Chondrocyte (in vitro differentiated cells): ENCODE results near the gene LTB4R2. TPM values are rescaled to one million over a fixed set of nuclear protein-coding genes. Genes with fewer than 3 reads are reported as not detected.

ENCODE experiments used
- DNase-seq: peaks from one replicate; pipeline ENCODE4 v3.0.0; 2021; ENCODE audit warnings: mixed read lengths, low spot score
- H3K27ac Mint-ChIP-seq: one replicate; pipeline ENCODE4 v1.8.0; 2021; ENCODE audit warnings: mild to moderate bottlenecking, moderate library complexity, mixed read lengths; ENCODE audit not compliant: unreplicated experiment
- H3K27me3 Mint-ChIP-seq: 2 replicates; pipeline ENCODE4 v1.8.0; 2021; ENCODE audit warnings: low read depth, mixed read lengths
- H3K36me3 Mint-ChIP-seq: 2 replicates; pipeline ENCODE4 v1.8.0; 2021; ENCODE audit warnings: low read depth, mixed read lengths
- H3K4me1 Mint-ChIP-seq: 2 replicates; pipeline ENCODE4 v1.8.0; 2021; ENCODE audit warnings: low read depth, mild to moderate bottlenecking, mixed read lengths
- H3K4me3 Mint-ChIP-seq: one replicate; pipeline ENCODE4 v1.8.0; 2021; ENCODE audit warnings: mild to moderate bottlenecking, moderate library complexity, mixed read lengths; ENCODE audit not compliant: unreplicated experiment
- H3K9me3 Mint-ChIP-seq: 2 replicates; pipeline ENCODE4 v1.8.0; 2021; ENCODE audit warnings: low read depth, mixed read lengths
- total RNA-seq: library from RNA; stranded (reverse); gene quantifications from 3 replicates; pipeline ENCODE4 v1.2.1, GENCODE V29; 2021
- TF ChIP-seq, protein P1 (sequence below): fragments of 200-600 bp; sonication (generic); IDR thresholded peaks from 2 replicates; pipeline ENCODE4 v1.5.0; 2021; ENCODE audit warnings: antibody characterized with exemption, mild to moderate bottlenecking, moderate library complexity

The LTB4R2 gene
- total RNA-seq, 1 donor from 2014 or later = 9.1 TPM

DNA sequence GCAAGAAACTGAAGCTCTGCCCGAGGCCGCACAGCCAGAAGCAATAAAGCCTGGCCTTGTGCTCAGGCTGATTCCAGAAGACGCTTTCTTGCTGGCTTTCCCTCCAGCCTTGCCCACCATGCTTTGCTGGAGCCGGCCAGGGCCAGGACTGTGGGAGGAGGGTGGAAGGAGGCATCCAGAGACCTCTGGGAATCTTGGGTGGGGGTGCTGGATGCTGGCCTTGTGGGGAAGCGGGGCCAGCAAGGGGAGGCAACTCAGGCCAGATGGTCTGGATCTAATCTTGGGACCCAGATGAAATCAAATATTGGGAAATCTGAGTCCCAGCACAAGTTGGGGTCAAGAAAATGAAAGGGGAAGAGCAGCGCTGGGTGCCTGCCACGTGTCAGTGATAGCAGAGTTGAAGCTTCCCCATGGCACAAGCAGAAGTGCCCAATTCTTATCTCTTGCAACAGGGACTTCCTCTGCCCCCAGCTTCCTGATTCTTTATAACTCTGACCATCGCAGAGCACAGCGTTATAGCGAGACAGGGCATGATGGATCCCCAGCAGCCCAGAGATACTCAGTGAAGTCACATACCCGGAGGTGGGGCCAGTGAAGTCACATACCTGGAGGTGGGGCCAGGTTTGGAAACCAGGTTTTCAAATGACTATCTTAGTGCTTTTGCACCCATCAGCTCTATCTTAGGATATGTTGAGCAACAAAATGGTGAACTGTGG lies 32.2 kb upstream of the LTB4R2 start:
- peak; percentile 20 for DNase-seq
- no peaks in the 10 kb centered on the region for H3K36me3 Mint-ChIP-seq
- no peaks in the 10 kb centered on the region for H3K27me3 Mint-ChIP-seq
- TF ChIP-seq, protein P1, sequence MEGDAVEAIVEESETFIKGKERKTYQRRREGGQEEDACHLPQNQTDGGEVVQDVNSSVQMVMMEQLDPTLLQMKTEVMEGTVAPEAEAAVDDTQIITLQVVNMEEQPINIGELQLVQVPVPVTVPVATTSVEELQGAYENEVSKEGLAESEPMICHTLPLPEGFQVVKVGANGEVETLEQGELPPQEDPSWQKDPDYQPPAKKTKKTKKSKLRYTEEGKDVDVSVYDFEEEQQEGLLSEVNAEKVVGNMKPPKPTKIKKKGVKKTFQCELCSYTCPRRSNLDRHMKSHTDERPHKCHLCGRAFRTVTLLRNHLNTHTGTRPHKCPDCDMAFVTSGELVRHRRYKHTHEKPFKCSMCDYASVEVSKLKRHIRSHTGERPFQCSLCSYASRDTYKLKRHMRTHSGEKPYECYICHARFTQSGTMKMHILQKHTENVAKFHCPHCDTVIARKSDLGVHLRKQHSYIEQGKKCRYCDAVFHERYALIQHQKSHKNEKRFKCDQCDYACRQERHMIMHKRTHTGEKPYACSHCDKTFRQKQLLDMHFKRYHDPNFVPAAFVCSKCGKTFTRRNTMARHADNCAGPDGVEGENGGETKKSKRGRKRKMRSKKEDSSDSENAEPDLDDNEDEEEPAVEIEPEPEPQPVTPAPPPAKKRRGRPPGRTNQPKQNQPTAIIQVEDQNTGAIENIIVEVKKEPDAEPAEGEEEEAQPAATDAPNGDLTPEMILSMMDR = no peak
- no peaks in the 10 kb centered on the region for H3K9me3 Mint-ChIP-seq
- no peaks in the 10 kb centered on the region for H3K4me1 Mint-ChIP-seq
- H3K4me3 Mint-ChIP-seq = no peak overlapping the region
- no peak overlapping the region for H3K27ac Mint-ChIP-seq

GRCh38 chr14:24278424-24278823 lies 31.5 kb upstream of the LTB4R2 start:
- no peaks in the 10 kb centered on the region for H3K27me3 Mint-ChIP-seq
- H3K36me3 Mint-ChIP-seq = no peaks in the 10 kb centered on the region
- DNase-seq = peak; percentile 1
- TF ChIP-seq, protein P1 = no peak
- H3K27ac Mint-ChIP-seq = no peak overlapping the region
- H3K4me3 Mint-ChIP-seq = no peak overlapping the region
- H3K9me3 Mint-ChIP-seq = no peaks in the 10 kb centered on the region
- H3K4me1 Mint-ChIP-seq = peaks cover 2% of the 10 kb centered on the region

DNA sequence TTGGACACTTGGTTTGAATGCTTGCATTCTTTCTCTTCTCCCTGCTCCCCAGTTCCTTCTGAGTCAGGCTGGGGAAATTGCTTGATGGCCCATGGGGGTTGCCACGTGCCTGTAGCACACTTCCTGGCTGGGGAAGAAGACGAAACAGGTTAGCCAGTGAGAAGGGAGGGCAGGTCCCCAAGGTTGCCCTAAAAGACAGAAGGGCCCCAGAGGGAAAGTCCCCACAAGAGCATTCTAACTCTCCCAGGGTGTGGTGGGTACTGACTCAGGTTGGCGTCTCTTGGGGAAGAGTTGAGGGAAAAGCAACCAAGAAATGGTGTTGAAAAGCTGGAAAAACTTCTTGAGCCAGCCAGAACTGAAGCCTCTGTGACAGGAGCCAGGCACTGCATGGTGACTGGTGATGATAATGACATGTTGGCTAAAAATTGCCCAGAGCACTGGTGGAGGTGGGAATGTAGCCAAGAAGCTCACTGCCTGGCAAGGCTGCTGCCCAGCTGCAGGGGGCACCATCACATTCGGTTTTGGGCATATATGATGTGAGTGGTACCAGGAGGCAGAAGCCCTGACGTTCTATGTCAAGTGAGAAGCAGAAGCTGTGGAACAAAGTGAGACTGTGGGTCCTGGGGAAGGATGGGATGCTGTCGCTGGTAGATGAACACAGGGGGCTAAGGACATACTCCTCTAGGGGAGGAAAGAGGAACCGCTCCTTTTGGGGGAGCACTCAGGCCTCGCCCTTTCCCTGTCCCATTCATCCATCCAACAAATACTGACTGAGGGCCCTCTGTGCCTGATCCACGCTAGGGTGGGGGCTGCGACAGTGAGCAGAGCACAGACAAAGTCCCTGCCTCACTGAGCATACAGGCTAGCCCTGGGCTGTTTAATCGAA lies 30.4 kb upstream of the LTB4R2 start:
- TF ChIP-seq, protein P1 = peak; percentile 45
- Mint-ChIP-seq H3K36me3 (no peaks in the 10 kb centered on the region), H3K9me3 (no peaks in the 10 kb centered on the region), H3K4me1 (peaks cover 5% of the 10 kb centered on the region), H3K27me3 (no peaks in the 10 kb centered on the region), H3K27ac (no peak overlapping the region), H3K4me3 (no peak overlapping the region)
- DNase-seq = peak; percentile 57

DNA sequence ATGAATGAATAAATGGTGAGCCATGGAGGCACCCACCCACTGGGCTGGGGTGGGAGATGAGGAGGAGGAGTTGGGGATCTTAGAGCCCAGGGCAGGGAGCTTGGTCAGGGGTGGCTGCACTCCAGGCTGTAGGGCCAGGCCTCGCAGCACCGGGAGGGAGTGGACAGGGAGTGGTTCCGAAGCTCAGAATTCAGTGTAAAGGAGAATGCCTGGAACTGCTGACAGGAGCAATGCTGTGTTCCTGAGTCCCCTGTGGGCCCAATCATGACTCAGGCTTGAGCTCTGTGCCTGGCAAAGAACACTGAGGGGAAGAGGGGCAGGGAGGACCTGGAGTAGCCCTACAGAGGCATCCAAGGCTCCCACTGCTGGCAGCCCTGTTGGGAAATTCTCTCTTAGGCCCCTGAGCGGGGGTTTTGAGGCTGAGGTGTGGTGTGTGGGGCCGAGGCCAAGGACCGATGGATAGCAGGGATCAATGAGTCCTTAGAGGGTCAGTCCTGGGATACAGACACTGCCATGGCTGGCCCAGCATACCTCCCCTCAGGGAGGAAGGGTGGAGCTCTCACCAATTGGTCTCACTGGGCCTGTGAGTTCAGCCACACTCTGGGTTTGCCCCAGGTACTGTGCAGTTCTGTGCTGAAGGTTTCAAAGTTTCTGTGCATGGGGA lies 29.0 kb upstream of the LTB4R2 start:
- DNase-seq = peak; percentile 52
- TF ChIP-seq, protein P1 = no peak
- Mint-ChIP-seq H3K9me3 (no peaks in the 10 kb centered on the region), H3K4me1 (peaks cover 8% of the 10 kb centered on the region), H3K4me3 (no peak overlapping the region), H3K27me3 (no peaks in the 10 kb centered on the region), H3K36me3 (no peaks in the 10 kb centered on the region), H3K27ac (no peak overlapping the region)

GRCh38 chr14:24281636-24282035 lies 28.3 kb upstream of the LTB4R2 start:
- Mint-ChIP-seq H3K4me1 (peaks cover 8% of the 10 kb centered on the region), H3K4me3 (no peak overlapping the region), H3K9me3 (no peaks in the 10 kb centered on the region), H3K27me3 (no peaks in the 10 kb centered on the region), H3K27ac (no peak overlapping the region), H3K36me3 (no peaks in the 10 kb centered on the region)
- TF ChIP-seq, protein P1 = no peak
- peak; percentile 10 for DNase-seq
